SK-N-SH treated with all-trans-retinoic acid at 6 μM for 48 hours (cell line): ENCODE measurements around the gene HSPE1.

Experiments
- ATAC-seq: fragments of 200-7000 bp; cut with Tn5 transposase; 3 replicates; pipeline ENCODE4 v1.9.1; 2020; ENCODE audit warnings: mild to moderate bottlenecking, moderate library complexity
- ARNTL ChIP-seq: fragments of 450-650 bp; formaldehyde crosslinking; IDR thresholded peaks from 2 replicates; pipeline ENCODE4 v1.5.0; 2020; ENCODE audit warnings: low read depth, mild to moderate bottlenecking, moderate library complexity, borderline replicate concordance
- BACH2 ChIP-seq: fragments of 250-450 bp; sonication (Bioruptor Pico); IDR thresholded peaks from 2 replicates; pipeline ENCODE4 v1.9.0; 2021; ENCODE audit warnings: mild to moderate bottlenecking, borderline replicate concordance
- CSDC2 ChIP-seq: fragments of 250-450 bp; sonication (Bioruptor Pico); IDR thresholded peaks from 2 replicates; pipeline ENCODE4 v1.5.0; 2020; ENCODE audit warnings: mild to moderate bottlenecking, moderate library complexity
- CSRNP3 ChIP-seq: fragments of 250-450 bp; sonication (Bioruptor Pico); IDR thresholded peaks from 2 replicates; pipeline ENCODE4 v1.5.1; 2021; ENCODE audit warnings: mild to moderate bottlenecking, moderate library complexity
- ESRRG ChIP-seq: fragments of 250-450 bp; sonication (Bioruptor Pico); IDR thresholded peaks from 2 replicates; pipeline ENCODE4 v1.6.1; 2021; ENCODE audit warnings: mild to moderate bottlenecking
- ISL1 ChIP-seq: fragments of 250-450 bp; sonication (Bioruptor Pico); IDR thresholded peaks from 2 replicates; pipeline ENCODE4 v2.1.2; 2022; ENCODE audit warnings: mild to moderate bottlenecking, moderate library complexity
- OSR1 ChIP-seq: fragments of 250-450 bp; sonication (Bioruptor Pico); IDR thresholded peaks from 2 replicates; pipeline ENCODE4 v1.8.0; 2022; ENCODE audit warnings: moderate library complexity, mild to moderate bottlenecking, inconsistent platforms
- PATZ1 ChIP-seq: fragments of 250-450 bp; sonication (Bioruptor Pico); IDR thresholded peaks from 2 replicates; pipeline ENCODE4 v1.8.0; 2020; ENCODE audit warnings: mild to moderate bottlenecking, moderate library complexity, borderline replicate concordance
- POU6F1 ChIP-seq: fragments of 250-450 bp; sonication (Bioruptor Pico); IDR thresholded peaks from 2 replicates; pipeline ENCODE4 v1.8.0; 2021; ENCODE audit warnings: low read depth, mild to moderate bottlenecking, moderate library complexity, borderline replicate concordance
- PPARA ChIP-seq: fragments of 250-450 bp; sonication (Bioruptor Pico); IDR thresholded peaks from 2 replicates; pipeline ENCODE4 v1.5.0; 2020; ENCODE audit warnings: mild to moderate bottlenecking, borderline replicate concordance
- SNAI2 ChIP-seq: fragments of 250-450 bp; sonication (Bioruptor Pico); IDR thresholded peaks from 2 replicates; pipeline ENCODE4 v1.5.0; 2020; ENCODE audit warnings: mild to moderate bottlenecking, moderate library complexity
- TCF4 ChIP-seq: fragments of 250-450 bp; sonication (Bioruptor Pico); IDR thresholded peaks from 2 replicates; pipeline ENCODE4 v1.8.0; 2021; ENCODE audit warnings: mild to moderate bottlenecking, moderate library complexity, borderline replicate concordance
- ZC3H10 ChIP-seq: fragments of 250-450 bp; sonication (Bioruptor Pico); IDR thresholded peaks from 2 replicates; pipeline ENCODE4 v1.5.1; 2021; ENCODE audit warnings: mild to moderate bottlenecking, moderate library complexity
- ZFP3 ChIP-seq: fragments of 250-450 bp; sonication (Bioruptor Pico); IDR thresholded peaks from 2 replicates; pipeline ENCODE4 v1.5.0; 2020; ENCODE audit warnings: mild to moderate bottlenecking, moderate library complexity
- ZFP30 ChIP-seq: fragments of 450-650 bp; formaldehyde crosslinking; IDR thresholded peaks from 2 replicates; pipeline ENCODE4 v1.5.0; 2022; ENCODE audit warnings: mild to moderate bottlenecking, moderate library complexity
- ZNF70 ChIP-seq: fragments of 450-650 bp; formaldehyde crosslinking; IDR thresholded peaks from 2 replicates; pipeline ENCODE4 v1.5.0; 2020; ENCODE audit warnings: mild to moderate bottlenecking, moderate library complexity
- ZNF8 ChIP-seq: fragments of 450-650 bp; formaldehyde crosslinking; IDR thresholded peaks from 2 replicates; pipeline ENCODE4 v1.5.0; 2020; ENCODE audit warnings: mild to moderate bottlenecking, moderate library complexity
- TF ChIP-seq, protein P1 (sequence below): fragments of 250-450 bp; sonication (Bioruptor Pico); IDR thresholded peaks from 2 replicates; pipeline ENCODE4 v1.5.0; 2020; ENCODE audit warnings: mild to moderate bottlenecking, moderate library complexity
- TF ChIP-seq, protein P2 (sequence below): fragments of 250-450 bp; sonication (Bioruptor Pico); IDR thresholded peaks from 2 replicates; pipeline ENCODE4 v1.5.1; 2020; ENCODE audit warnings: low read depth, mild to moderate bottlenecking, moderate library complexity

The HSPE1 gene

DNA sequence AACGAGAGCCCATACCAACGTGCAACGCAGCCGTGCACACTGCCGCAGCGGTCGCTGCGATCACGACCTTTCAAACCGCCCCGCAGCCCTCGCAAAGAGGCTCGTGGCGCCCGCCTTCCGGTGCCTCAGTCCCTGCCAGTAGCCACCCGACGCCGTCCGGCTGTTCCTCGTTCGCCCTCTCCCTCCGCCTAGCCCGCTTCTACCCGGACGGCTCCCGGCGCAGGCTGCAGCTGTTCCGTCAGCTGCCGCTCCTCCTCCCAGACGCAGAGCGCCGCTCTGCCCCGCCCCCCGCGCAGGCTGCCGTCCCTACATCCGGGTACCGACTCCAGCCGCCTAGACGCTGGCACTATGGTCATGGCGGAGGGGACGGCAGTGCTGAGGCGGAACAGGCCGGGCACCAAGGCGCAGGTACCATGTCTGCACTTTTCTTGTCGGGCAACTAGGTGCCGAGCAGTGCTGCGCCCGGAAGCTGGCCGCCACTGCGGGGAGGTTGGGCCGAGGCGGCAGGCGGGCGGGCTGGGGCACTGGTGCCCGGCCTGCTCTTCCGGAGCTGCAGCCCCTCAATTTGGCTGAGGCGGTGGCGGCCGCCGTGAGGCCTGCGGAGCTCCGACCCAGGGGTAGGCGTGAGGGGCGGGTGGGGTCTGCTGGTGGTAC, 15.7 kb downstream of the HSPE1 start, which contains the start of gene MOB4:
TSS of gene MOB4 (plus strand) at position 328 of the 654 bp plus-strand sequence. CDS start at position 349, 21 bp downstream.
- peak; percentile 95 for ATAC-seq
- no peak for TF ChIP-seq ARNTL (CRISPR knock-in tag)
- 0 out of 2 replicates have a peak, but pooled peaks have one; percentile 31 for TF ChIP-seq ZFP3 (CRISPR knock-in tag)
- TF ChIP-seq, all 23 proteins: peak for 1

- peak; percentile 48 for ATAC-seq
- TF ChIP-seq POU6F1 (CRISPR knock-in tag), result no peak
Observed at GRCh38 chr2:197516393-197516761, 16.2 kb downstream of the HSPE1 start.

DNA sequence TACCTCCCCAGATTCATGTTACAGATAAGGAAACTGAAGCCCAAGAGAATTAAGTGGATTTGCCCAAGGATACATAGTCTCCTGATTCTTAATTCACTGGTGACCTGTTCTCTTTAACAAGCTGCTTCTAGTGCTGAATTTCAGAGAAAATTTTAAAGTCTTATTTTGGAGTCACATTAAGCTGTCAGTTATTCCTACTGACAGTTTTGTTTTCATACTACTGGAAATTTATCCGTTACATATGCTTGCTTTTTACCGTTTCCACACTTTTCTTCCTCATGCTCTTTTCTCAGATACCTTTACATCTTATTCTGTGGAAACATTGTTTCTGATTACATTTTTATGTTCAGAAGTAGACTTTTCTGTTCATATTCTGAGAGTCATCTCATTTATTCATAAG, 17.0 kb downstream of the HSPE1 start:
- TF ChIP-seq ISL1 (CRISPR knock-in tag) (no peak), ZFP30 (no peak), TCF4 (CRISPR knock-in tag) (no peak), POU6F1 (CRISPR knock-in tag) (no peak), CSDC2 (CRISPR knock-in tag) (no peak)
- TF ChIP-seq, protein P1, sequence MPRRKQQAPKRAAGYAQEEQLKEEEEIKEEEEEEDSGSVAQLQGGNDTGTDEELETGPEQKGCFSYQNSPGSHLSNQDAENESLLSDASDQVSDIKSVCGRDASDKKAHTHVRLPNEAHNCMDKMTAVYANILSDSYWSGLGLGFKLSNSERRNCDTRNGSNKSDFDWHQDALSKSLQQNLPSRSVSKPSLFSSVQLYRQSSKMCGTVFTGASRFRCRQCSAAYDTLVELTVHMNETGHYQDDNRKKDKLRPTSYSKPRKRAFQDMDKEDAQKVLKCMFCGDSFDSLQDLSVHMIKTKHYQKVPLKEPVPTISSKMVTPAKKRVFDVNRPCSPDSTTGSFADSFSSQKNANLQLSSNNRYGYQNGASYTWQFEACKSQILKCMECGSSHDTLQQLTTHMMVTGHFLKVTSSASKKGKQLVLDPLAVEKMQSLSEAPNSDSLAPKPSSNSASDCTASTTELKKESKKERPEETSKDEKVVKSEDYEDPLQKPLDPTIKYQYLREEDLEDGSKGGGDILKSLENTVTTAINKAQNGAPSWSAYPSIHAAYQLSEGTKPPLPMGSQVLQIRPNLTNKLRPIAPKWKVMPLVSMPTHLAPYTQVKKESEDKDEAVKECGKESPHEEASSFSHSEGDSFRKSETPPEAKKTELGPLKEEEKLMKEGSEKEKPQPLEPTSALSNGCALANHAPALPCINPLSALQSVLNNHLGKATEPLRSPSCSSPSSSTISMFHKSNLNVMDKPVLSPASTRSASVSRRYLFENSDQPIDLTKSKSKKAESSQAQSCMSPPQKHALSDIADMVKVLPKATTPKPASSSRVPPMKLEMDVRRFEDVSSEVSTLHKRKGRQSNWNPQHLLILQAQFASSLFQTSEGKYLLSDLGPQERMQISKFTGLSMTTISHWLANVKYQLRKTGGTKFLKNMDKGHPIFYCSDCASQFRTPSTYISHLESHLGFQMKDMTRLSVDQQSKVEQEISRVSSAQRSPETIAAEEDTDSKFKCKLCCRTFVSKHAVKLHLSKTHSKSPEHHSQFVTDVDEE (CRISPR knock-in tag), result no peak
- no peak for ATAC-seq

GRCh38 chr2:197538412-197538811, 38.2 kb downstream of the HSPE1 start:
- no peak for ATAC-seq
- TF ChIP-seq ZC3H10, result no peak
- TF ChIP-seq ZFP30, result no peak
- TF ChIP-seq, protein P2, sequence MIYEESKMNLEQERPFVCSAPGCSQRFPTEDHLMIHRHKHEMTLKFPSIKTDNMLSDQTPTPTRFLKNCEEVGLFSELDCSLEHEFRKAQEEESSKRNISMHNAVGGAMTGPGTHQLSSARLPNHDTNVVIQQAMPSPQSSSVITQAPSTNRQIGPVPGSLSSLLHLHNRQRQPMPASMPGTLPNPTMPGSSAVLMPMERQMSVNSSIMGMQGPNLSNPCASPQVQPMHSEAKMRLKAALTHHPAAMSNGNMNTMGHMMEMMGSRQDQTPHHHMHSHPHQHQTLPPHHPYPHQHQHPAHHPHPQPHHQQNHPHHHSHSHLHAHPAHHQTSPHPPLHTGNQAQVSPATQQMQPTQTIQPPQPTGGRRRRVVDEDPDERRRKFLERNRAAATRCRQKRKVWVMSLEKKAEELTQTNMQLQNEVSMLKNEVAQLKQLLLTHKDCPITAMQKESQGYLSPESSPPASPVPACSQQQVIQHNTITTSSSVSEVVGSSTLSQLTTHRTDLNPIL (CRISPR knock-in tag), result no peak
- TF ChIP-seq OSR1, result no peak
- no peak for TF ChIP-seq BACH2 (CRISPR knock-in tag)
- TF ChIP-seq CSDC2 (CRISPR knock-in tag), result no peak
- no peak for TF ChIP-seq POU6F1 (CRISPR knock-in tag)
- no peak for TF ChIP-seq ARNTL (CRISPR knock-in tag)
- no peak for TF ChIP-seq PPARA (CRISPR knock-in tag)
- TF ChIP-seq ESRRG (CRISPR knock-in tag), result no peak
- no peak for TF ChIP-seq PATZ1 (CRISPR knock-in tag)
- TF ChIP-seq CSRNP3 (CRISPR knock-in tag), result no peak
- no peak for TF ChIP-seq ZNF70 (CRISPR knock-in tag)
- TF ChIP-seq TCF4 (CRISPR knock-in tag), result no peak
- TF ChIP-seq, protein P1 (CRISPR knock-in tag), result no peak
- no peak for TF ChIP-seq SNAI2 (CRISPR knock-in tag)
- TF ChIP-seq ISL1 (CRISPR knock-in tag), result no peak
- no peak for TF ChIP-seq ZNF8 (CRISPR knock-in tag)
